Stimulated activated CD4-positive, alpha-beta T cell treated with anti-CD3 and anti-CD28 coated beads, TNF-alpha, amount 100 ng/mL, for 4 hours (primary cell): Measurements from ENCODE around the gene MYLK2.
"Not testable (repeated sequence)": the region's sequence is repeated elsewhere in the genome, so short reads cannot be mapped to it uniquely, and the experiment has no call there.

Source experiments
- DNase-seq, 3 experiments: peaks; one replicate each; pipeline ENCODE4 v3.0.0-alpha.2; 2020; ENCODE audit warnings: low read depth in 3 of 3

Gene MYLK2

GRCh38 chr20:31819083-31819784, at the start of gene MYLK2:
Gene MYLK2, plus strand, starts transcription at chr20:31819356. Its CDS starts 225 bp downstream, at chr20:31819581.
- no peak for DNase-seq

- DNase-seq, result no peak
These were observed 49.5 kb upstream of the MYLK2 start for GRCh38 chr20:31769681-31770080.

DNA sequence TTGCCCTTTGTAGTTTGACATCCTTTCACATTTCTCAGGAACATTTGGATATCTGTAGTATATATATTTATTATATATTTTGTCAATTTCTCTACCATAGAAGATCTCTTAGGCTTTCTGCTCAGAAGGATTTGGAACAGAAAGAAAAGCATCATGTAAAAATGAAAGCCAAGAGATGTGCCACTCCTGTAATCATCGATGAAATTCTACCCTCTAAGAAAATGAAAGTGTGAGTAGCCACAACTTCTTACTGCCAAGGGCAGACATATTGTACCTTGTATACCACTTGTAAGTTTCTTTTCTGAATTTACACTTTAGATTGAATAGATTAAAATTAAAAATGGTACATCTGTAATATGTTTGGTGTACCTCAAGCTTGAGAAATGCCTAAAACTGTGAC, 48.9 kb upstream of the MYLK2 start:
- DNase-seq, result no peak

DNA sequence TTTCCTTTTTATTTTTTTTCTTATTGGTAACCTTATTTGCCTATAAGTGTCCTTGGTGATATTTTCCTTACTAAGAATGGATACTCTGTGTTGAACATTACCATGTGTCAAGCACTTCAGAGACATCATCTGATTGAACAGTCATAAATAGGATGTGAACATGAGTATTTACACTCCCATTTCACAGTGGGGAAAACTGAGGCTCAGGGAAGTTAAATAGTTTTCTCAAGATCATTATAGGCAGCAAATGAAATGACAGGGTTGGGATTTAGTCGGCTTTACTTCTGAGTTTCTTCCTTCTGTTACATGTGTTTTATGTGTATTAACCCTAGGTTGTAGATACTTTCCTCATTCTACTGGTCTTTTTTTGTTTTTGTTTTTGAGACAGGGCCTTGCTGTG, 44.7 kb upstream of the MYLK2 start:
- DNase-seq, result no peak

GRCh38 chr20:31780839-31781238, 38.3 kb upstream of the MYLK2 start:
- no peak for DNase-seq

- DNase-seq, result no peak
These were observed 37.2 kb upstream of the MYLK2 start for GRCh38 chr20:31781945-31782344.

DNA sequence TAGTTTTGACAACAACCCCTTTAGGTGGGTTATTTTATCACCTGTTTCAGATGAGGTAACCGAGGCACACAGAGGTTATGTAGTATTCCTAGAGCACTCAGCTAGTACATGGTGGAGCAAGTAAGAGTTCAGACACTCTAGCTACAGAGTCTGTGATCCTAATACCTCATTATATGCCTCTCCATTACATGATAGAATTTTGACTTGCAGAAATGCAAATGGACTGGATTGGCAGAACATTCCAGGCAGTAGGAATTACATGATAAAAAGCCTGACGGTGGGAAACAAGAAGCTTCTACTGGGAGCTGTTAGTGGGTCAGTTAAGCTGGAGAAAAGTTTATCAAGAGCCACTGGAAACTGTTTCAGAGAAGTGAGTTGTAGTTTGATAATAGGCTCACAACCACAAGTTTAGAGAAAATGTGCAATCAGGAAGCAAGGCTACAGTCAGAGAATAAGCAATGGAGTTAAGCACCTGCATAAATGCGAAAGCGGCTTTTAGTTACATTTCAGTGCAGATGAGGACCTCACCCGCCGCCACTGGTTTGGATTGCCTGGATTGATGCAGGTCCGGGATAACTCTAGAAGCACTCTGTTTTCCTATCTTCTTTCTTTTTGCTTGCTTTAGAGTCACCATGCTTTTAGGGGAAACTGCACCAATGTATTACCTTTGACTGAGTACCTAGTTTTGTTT, 34.7 kb upstream of the MYLK2 start:
- DNase-seq, result no peak

DNA sequence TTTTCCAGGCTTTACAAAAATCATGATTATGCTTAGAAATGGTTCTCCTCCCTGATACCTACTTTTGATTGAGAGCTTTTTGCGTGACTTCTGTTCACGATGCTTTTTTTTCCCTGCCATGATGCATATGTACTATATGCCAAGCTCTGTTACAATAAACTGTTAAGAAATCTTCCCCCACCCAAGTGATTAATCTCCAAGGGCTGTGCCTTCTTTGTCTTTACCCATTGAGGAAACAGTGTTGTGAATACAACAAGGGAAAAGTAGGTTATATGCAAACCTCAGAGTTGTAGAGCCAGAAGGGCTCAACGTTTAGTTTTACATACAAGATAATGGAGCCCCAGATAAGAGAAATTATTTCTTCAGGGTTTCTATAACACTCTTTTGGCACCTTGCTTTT, 34.1 kb upstream of the MYLK2 start:
- no peak for DNase-seq

GRCh38 chr20:31788578-31788977, 30.6 kb upstream of the MYLK2 start:
- no peak for DNase-seq

- no peak for DNase-seq
These were observed 28.8 kb upstream of the MYLK2 start for GRCh38 chr20:31790401-31790800.

- DNase-seq, result no peak
These were observed 21.8 kb upstream of the MYLK2 start for GRCh38 chr20:31797364-31797763.

DNA sequence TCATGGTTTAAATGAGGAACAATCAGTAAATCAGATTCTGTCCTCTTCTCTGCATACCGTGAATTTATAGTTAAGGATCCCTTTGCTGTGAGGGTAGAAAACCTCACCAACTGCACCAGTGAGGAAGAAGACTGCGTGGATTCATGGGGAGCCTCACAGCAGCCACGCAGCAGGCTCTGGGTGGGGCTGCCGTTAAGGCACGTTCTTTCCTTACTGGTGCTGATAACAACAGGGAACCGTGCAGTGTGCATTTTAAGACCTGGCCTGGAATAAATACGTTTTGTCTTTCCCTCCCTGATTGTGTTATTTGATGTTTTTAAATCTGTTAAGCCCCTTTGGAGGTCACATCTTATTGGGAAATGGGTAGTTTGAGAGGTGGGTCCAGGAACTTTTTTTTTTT, 17.6 kb upstream of the MYLK2 start:
- no peak for DNase-seq

DNA sequence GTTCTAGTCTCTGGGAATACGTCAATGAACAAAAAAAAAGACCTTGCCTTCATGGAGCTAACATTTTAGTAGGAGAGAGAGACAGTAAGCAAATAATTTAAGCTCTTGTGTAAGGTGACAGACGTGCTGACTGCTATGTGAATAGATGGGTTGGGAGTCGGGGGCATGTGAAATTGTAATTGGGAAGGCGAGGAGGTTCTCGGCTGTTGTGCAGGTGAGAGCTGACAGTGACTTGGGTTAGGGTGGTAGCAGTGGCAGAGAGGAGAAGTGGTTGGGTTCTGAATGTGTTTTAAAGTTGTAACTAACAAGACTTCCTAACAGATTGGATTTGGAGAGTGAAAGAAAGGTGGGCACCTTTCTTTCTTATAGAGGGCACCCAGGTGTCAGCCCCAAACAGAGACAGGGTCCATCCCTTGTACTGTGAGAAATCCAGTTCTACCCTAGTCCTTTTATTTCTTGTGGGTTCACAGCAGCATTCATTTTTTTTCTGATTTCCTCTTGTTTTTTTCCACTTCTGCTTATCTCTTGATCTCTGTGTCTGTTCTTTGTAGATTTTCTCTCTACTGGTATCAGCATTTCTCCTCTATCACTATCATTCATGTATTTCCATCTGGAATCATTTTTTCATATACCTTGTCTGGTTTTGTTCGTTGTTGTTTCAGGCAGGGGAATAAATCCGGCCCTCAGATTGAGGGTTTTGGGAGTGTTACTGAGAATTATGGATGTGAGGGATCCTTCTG, 15.4 kb upstream of the MYLK2 start:
- DNase-seq, result no peak

GRCh38 chr20:31806564-31807355, 12.4 kb upstream of the MYLK2 start:
- DNase-seq, result no peak

GRCh38 chr20:31808481-31808880, 10.7 kb upstream of the MYLK2 start:
- no peak for DNase-seq

GRCh38 chr20:31809661-31810060, 9.5 kb upstream of the MYLK2 start:
- no peak for DNase-seq

DNA sequence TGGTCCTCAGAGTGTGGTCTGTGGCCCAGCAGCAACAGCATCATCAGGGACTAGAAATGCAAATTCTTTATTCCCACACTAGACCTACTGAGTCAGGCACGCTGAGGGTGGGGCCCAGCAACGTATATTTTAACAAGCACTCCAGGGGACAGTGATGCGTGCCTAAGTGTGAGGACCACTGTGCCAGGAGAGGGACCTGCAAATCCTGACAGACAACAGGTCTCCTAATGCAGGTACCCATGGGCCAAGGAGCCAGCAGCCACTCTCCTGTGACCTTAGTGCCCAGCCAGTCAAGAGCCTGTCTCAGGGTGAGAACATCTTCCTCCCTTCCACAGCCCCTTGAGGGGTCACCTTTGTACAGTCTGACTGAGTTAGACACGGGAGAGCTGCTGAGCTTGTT, 8.0 kb upstream of the MYLK2 start:
- no peak for DNase-seq

DNA sequence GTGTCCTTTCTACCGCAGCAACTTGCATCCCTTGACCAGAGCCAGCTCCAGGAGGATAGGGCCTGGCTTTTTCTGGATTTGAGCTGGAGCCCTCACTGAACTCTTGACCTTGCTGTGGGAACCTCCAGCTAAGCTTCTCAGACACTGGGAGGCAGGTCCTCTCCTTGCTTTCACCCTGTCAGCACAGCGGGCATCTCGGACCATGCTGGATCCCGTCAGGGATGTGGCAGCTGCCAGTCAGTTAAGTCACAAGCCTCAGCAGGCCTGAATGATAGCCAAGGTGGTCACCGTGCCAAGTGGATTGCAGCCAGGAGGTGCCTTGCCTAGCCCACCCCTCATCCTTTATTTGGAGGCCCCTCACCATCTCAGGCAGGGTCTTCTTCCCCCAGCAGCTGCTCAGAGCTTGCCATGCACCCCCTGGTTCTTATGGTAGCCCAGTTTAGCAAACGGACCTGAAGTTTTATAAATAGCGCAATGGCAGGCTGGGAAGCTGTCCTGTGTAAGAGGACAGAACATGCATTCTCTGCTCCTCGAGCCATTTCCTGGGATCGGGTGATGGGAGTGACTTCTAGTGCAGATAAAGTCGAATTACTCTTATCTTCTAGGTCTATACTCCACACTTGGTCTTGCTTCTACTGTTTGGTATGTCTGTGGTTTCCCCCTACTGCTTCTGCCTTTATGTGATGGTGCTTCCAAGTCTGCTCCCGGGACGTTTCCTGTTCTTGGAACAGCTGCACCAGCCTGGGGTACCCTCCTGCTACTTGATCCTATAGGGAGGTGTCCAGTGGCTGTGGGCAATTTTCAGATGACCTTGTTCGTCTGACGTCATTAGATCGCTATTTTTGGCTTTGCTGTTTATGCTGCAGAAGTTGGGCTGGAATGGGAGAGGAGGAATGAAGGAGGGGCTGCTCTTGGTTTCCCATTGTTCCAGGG, 7.1 kb upstream of the MYLK2 start:
- DNase-seq, result no peak

- DNase-seq, result no peak
These were observed 5.5 kb upstream of the MYLK2 start for GRCh38 chr20:31813611-31814010.

DNA sequence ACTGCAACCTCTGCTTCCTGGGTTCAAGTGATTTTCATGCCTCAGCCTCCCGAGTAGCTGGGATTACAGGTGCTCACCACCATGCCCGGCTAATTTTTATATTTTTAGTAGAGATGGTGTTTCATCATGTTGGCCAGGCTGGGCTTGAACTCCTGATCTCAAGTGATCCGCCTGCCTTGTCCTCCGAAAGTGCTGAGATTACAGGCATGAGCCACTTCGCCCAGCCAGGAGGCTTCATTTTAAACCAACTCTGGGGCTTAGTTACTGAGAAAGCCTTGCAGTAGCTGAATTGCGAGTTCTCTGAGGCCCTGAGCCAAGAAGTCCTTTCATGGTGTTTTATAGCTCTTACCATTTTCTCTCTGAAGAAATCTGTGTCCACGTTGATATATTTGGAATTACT, 5.0 kb upstream of the MYLK2 start:
- DNase-seq, result not testable (repeated sequence)
